GM19043 (cell line): ENCODE results near the gene TLX3.
"Not testable (repeated sequence)": the region's sequence is repeated elsewhere in the genome, so short reads cannot be mapped to it uniquely, and the experiment has no call there.

Experiments used
- ATAC-seq: cut with Tn5 transposase; IDR thresholded peaks from one replicate; pipeline ENCODE4 v1.9.1; 2021; ENCODE audit warnings: low read depth; ENCODE audit not compliant: unreplicated experiment

Gene TLX3

DNA sequence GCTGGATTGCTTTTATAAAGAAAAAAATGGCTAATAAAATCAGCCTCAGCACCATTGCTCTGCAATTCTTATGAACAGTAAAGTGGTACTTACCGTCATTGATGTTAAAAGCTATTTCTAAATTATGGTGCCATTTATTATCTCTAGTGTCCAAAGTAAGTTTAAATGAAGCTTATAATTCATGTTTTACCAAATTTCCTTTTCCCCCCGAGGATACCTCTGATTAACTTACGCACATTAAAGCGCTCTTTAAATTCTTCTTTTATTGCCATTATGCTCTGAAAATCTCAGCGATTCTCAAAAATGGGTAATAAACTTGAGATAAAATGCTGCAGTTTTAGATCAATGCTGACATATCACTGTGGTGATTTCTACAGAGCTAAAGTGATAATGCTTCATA is 13.5 kb downstream of the TLX3 start:
- ATAC-seq: no peak

DNA sequence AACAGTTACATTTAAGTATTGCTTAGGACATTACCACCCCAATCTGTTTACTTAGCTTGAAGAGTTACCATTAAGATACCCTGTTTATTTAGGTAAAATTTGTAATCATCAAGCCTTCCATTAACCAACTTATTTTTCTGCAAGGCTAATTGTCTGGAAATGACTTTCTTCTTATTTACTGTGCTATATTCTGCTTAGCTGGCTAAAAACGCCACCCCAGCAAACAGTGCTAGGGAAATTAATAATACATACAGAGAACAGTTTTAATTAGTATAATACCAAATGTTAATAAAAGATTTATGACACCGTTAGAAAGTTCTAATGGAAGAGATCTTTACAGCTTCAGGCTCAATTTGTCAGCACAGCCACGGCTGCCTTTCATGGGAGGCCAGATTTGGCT is 14.0 kb downstream of the TLX3 start:
- ATAC-seq: no peak

DNA sequence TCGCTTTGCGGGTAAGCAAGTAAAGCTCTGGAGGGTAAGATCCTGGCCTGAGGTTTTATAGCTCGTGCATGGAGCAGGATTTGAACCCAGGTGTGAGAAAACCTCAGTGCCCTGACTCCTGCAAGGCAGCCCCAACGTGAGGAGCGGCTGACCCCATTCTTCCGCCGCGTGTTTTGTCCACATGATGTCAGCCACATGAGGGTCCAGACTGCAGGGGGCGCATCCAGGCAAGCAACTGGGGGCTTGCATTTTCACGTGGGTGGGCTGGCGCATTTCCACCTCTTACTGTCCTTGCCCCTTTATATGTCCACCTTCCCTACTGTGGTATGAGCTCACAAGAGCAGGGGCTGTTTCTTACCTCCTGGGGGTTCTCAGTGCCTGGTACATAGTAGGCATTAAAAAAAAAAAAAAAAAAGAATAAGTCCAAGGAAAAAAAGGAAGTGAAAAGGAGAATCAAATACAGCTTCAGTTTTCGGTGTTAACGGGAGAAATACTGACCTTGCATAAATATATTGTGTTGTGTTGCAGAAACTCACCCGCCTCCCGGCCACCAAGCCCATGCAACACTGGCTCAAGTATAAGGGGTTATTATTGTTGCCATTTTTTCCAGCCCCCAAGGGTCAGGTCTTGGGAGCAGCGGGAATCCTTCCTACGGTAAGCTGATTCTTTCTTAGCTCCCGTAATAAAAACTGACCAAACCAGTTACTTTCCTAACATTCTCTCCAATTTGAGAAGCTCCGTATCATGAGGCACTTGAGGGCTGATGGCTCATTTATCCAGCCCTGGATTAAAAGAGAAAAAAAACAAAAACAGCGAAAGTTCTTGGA is 15.0 kb downstream of the TLX3 start:
- no peak for ATAC-seq

DNA sequence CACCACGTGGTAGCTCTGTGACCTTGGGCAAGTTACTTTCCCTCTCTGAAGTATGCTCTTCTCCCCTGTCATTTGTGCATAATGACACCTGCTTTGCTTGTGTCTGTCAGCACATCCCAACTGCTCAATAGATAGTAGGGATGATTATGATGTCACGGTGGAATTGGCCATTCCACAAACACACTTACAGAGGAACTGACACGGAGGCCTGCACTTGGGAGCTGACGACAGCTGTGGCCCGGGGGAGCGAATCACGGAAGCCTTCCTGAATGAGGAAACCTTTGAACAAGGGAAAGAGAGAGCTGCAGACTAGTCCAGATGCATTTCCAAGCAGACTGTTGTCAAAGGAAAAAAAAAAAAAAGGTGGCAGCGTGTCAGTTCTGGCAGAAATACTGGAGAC is 21.0 kb downstream of the TLX3 start:
- ATAC-seq: no peak

DNA sequence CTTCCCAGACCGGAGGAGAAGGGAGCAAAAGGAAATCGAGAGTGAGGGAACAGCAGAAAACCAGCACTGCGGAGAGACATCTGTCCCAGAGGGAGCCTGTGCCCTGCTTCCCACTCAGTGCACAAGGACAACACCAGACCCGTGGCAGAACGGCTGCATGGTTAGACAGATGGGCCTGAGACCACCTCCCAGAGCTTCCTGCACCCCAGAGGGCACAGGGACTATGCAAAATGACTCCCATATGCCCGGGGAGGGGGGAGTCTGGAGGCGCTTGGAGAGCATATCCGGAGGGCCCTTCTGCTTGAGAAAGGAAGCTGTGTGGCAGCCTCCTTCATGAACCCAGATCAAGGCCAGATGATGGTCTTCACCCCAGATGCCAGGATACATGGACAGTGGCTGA is 26.6 kb downstream of the TLX3 start:
- ATAC-seq: no peak

DNA sequence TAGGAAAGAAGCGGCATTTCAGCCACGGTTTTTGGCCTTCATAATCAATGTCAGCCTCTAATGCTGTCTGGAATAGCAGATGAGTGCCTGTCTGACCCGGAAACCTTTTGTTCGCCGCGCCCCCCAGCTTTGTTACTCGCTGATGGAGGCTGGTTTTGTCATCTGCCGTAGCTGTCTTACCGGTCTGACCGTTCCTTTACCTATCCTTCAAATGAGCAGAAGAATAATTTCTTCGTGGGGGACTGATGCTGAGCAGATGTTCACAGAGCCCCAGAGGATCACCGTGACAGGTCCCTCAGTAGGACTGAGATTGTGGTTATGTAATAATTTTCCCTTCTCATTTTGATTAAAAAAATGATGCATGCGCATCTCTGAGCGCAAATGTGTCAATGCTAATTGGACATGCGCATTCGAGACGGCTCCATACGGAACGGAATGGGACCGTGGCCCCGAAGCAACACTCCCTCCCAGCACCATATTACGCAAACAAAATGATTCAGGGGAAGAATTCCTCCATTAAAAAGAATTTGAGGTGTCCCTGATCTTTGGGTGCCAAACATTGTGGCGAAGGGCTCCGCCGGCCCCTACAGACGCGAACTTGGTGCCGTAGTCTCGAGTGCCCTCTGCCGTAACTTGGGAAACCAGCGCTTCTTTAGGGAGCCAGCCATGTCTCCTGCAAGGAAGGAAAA is 27.6 kb downstream of the TLX3 start:
- no peak for ATAC-seq

DNA sequence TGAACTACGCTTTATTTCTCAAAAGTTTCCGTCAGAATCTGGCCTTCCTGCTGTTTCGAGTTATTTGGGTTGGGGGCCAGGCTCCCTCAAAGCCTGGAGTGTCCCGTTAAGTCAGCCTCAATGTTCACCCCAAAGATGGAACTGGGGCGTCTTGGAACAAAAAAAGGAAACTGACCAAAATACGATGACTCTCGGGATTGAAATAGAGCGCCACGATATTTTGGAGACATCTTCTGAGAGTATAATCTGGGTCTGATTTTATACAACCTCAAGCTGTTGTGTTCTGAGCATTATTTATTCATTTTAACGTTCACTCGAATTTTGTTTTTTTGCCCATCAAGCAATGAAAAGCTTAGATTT is 28.1 kb downstream of the TLX3 start:
- ATAC-seq: no peak

DNA sequence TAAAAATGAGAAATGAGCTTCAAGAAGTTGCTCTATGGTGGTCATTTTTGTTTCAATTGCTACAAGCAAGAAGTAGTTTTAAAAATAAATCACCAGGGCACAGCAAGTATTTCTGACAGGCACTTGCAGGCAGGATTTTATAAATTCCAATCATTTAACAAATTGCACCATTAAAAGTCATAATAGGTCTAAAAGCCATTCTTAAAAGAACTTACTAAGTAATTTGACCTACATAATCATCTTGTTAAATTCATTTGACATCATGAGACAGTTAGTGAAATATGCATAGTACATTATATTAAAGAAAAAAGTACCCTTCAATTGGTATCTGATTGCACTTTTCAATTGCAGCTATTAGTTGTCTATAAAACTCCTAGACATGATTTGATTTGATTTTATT is 31.0 kb downstream of the TLX3 start:
- no peak for ATAC-seq

DNA sequence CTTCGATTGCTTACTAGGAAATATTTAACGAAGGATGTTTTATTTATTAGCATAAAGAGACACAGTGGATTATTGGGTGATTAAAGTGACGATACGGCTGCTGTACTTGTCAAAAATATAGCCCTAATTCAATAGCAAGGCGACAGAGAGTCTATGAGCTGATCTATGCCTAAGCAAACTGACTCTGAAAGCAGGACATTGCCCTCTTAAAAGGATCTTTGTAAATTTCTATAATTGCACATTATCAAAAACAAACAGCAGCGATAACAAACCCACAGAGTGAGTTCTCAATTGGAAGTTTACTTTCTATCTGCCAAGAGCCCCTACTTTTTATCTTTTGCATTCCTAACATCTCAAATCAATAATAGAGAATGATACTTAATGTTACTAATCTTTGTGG is 31.4 kb downstream of the TLX3 start:
- no peak for ATAC-seq

DNA sequence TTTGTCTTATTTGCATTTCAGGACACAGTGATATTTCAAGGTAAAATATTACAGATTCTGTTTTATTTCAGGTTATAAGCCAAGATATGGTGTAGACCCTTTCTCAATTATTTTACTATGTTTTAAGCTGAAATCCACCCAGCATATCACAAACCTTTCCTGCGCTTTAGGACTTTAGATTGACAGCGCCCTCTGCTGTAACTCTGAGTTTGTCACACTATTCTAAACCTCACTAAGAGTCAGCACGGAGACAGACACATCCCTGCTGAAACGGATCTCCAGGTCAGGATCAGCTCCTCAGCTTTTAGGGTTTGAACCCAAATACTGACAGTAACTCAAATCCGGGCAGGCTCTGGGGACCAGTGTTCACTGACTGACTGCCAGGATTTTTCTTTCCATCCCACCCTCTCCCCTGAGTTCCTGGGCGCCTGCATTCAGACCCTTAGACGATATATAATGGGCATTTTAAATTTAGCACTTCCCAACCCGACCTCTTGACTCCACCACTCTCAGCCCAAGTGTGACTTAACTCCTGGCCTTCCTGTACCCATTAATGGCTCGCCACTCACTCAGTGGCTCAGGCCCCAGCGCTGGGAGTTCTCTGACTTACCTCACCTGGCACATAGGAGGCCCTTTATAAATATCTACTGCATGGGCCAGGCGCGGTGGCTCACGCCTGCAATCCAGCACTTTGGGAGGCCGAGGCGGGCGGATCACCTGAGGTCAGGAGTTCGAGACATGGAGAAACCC is 33.5 kb downstream of the TLX3 start:
- ATAC-seq: peak; percentile 79

DNA sequence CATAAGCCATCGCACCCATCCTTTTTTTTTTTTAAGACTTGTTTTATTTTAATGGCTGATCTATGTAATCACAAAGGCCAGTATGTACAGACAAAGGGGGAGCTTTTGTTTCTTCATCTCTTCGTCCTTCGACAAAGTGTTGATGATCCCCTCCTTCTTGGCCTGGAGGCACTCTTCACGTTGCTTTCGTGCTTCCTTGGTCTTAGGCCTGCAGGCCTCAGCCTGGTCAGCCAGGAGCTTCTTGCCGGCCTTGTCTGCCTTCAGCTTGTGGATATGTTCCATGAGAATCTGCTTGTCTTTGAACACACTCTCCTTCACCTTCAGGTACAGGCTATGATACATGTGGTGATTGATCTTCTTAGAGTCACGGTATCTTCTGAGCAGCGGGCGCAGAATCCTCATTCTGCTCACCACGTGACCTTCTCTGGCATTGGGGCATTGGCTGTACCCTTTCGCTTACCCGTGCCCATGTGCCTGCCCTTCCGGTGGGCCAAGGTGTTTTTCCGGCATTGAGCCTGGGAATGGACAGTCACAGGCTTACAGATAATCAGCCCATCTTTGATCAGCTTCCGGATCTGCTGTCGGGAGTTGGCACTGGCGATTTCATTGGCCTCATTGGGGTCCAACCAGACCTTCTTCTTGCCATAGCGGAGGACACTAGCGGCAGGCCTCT is 36.0 kb downstream of the TLX3 start:
- no peak for ATAC-seq

DNA sequence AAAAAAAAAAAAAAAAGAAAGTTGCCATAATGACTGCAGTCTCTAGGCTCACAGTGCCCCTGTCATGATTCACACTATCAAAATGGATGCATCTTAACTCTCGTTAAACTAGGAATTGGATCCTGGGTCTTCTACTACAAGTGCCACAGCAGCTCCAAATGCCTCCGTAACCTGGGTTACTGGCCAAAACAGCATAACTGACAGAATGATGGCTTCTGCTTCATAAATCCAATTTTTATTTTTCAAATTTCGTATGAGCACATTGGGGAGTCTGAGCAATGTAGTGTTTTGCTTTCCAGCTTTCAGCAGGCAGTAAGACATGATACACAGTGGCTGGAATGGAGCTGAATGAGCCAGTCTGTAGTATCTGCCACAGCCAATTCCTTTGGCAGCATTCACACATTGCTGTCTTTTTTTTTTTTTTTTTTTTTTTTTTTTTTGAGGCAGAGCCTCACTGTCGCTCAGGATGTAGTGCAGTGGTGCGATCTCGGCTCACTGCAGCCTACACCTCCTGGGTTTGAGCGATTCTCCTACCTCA is 42.6 kb downstream of the TLX3 start:
- ATAC-seq: no peak

DNA sequence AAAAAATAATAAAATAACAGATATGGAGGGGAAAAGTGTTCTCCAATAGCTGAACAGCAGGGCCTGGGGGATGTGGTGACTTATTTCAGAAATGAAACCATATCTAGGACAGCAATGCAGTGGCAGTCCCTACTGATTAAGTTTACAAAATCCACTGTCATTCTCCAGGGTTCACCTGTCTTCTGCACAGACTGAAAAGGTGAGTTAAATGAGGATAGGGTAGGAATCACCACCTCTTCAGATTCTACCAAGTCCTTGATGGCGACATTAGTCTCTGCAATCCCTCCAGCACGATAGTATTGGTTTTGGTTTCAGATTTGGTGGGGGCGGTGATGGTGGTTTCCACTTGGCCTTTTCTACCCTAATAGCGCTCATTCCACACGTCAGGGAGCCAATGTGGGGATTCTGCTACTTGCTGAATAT is 46.3 kb downstream of the TLX3 start:
- peak; percentile 90 for ATAC-seq

DNA sequence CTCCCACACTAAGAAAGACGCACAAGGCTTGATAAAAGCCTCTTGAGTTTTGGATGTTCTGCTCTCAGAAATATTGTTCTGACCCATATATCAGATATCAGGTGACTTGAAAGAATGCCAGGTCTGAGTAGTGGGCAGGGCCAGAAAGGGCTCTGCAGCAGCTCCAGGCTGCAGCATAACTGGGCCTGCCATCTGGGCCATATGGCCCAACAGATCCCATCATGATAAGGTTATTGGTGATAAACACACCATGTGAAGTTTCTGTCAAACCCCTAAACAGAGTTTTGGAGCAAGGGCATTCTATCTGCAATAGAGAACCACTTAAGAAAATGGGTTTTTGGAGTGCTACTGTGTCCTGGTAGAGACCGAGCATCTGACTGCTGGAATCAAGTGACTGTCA is 48.8 kb downstream of the TLX3 start:
- no peak for ATAC-seq

DNA sequence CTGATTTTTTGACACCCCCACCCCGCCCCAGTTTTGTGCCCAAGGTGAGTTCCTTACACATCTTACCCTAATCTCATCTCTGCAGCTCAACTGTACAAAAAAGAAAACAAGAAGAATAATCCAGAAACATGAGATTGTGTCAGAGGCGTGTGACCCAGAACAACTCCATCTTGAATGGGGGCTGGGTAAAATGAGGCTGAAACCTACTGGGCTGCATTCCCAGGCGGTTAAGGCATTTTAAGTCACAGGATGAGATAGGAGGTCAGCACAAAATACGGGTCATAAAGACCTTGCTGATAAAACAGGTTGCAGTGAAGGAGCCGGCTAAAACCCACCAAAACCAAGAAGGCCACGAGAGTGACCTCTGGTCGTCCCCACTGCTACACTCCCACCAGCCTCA is 52.1 kb downstream of the TLX3 start:
- ATAC-seq: not testable (repeated sequence)
